Epithelial cell of esophagus (primary cell): ENCODE data around the gene ELMO1.

ENCODE experiments used
- DNase-seq: peaks from one replicate; pipeline ENCODE4 v3.0.0; 2010; ENCODE audit warnings: low read depth
- H3K4me3 ChIP-seq: 2 replicates; pipeline ENCODE4 v1.5.1; 2011; ENCODE audit warnings: mild to moderate bottlenecking, low read length, control low read depth
- CTCF ChIP-seq: IDR thresholded peaks from 2 replicates; pipeline ENCODE4 v1.5.1; 2011; ENCODE audit warnings: low read depth, mild to moderate bottlenecking, low read length, control low read depth, inconsistent platforms; ENCODE audit not compliant: insufficient read depth; ENCODE audit errors: missing control alignments

ELMO1 gene

GRCh38 chr7:37283716-37284115 is 164.9 kb downstream of the ELMO1 start:
- TF ChIP-seq CTCF: no peak
- DNase-seq: no peak
- no peak overlapping the region for H3K4me3 ChIP-seq

- DNase-seq: no peak
- no peak overlapping the region for H3K4me3 ChIP-seq
- no peak for TF ChIP-seq CTCF
These were observed 165.7 kb downstream of the ELMO1 start for GRCh38 chr7:37282927-37283326.

- H3K4me3 ChIP-seq: no peak overlapping the region
- TF ChIP-seq CTCF: no peak
- DNase-seq: no peak
These were observed 166.6 kb downstream of the ELMO1 start for GRCh38 chr7:37282093-37282444.

- TF ChIP-seq CTCF: no peak
- H3K4me3 ChIP-seq: no peak overlapping the region
- no peak for DNase-seq
These were observed 167.1 kb downstream of the ELMO1 start for GRCh38 chr7:37281368-37282092.

- DNase-seq: no peak
- H3K4me3 ChIP-seq: no peak overlapping the region
- TF ChIP-seq CTCF: no peak
These were observed 171.2 kb downstream of the ELMO1 start for GRCh38 chr7:37277513-37277912.

GRCh38 chr7:37275078-37275710 is 173.5 kb downstream of the ELMO1 start:
- no peak for TF ChIP-seq CTCF
- DNase-seq: no peak

GRCh38 chr7:37273891-37274290 is 174.8 kb downstream of the ELMO1 start:
- DNase-seq: no peak
- no peak overlapping the region for H3K4me3 ChIP-seq
- no peak for TF ChIP-seq CTCF

More at GRCh38 chr7:37275078-37275710, 173.5 kb downstream of the ELMO1 start:
- H3K4me3 ChIP-seq: no peak overlapping the region
